Upper lobe of left lung (tissue), 6 donors: ENCODE measurements around the gene XIRP2. TPM values are rescaled to one million over a fixed set of nuclear protein-coding genes. Genes with fewer than 3 reads are reported as not detected.
"Not testable (repeated sequence)": the region's sequence is repeated elsewhere in the genome, so short reads cannot be mapped to it uniquely, and the experiment has no call there.

Experiments used
- ATAC-seq, 2 donors: fragments of 200-7000 bp; cut with Tn5 transposase; one replicate each; pipeline ENCODE4 v1.9.1; 2022; ENCODE audit warnings: mild to moderate bottlenecking in 2 of 2, moderate library complexity in 2 of 2; ENCODE audit not compliant: low FRiP score in 2 of 2
- DNase-seq, 2 donors: peaks; one replicate each; pipeline ENCODE4 v3.0.0-alpha.2; 2019 to 2020
- H3K27ac ChIP-seq, 4 donors: fragments of 200-600 bp; sonication (generic); one replicate each; pipeline ENCODE4 v1.5.1; 2016 to 2019
- H3K27me3 ChIP-seq, 4 donors: fragments of 200-600 bp; sonication (generic); one replicate each; pipeline ENCODE4 v1.5.1; 2017 to 2019
- H3K36me3 ChIP-seq, 4 donors: fragments of 200-600 bp; sonication (generic); one replicate each; pipeline ENCODE4 v1.5.1; 2016 to 2019
- H3K4me1 ChIP-seq, 4 donors: fragments of 200-600 bp; sonication (generic); one replicate each; pipeline ENCODE4 v1.5.1; 2018 to 2019
- H3K4me3 ChIP-seq, 4 donors: fragments of 200-600 bp; sonication (generic); one replicate each; pipeline ENCODE4 v1.5.1; 2017 to 2019; ENCODE audit warnings: mild to moderate bottlenecking in 2 of 4, moderate library complexity in 1 of 4
- H3K9me3 ChIP-seq, 4 donors: fragments of 200-600 bp; sonication (generic); one replicate each; pipeline ENCODE4 v1.5.1; 2018 to 2019
- EP300 ChIP-seq, 4 donors: sonication (generic); formaldehyde crosslinking; IDR thresholded peaks; one replicate each; pipeline ENCODE4 v1.5.1; 2017; ENCODE audit warnings: antibody characterized with exemption in 4 of 4, control low read depth in 2 of 4
- POLR2A ChIP-seq, 4 donors: fragments of 450-650 bp; IDR thresholded peaks; one replicate each; pipeline ENCODE4 v1.5.1; 2016 to 2017; ENCODE audit warnings: antibody characterized with exemption in 4 of 4, mild to moderate bottlenecking in 2 of 4
- POLR2AphosphoS5 ChIP-seq, 2 donors: sonication (generic); formaldehyde crosslinking; IDR thresholded peaks; one replicate each; pipeline ENCODE4 v1.5.1; 2017; ENCODE audit warnings: antibody characterized with exemption in 2 of 2
- WGBS, 2 donors: methylation state at CpG; one replicate each; pipeline ENCODE4 v1.1.5; 2017 to 2018; 5-methylcytosine and 5-hydroxymethylcytosine counted together
- total RNA-seq, 6 donors: library from RNA; depleted of rRNA in 4 of 6; stranded (reverse); fragments of >200 nt in 4 of 6; gene quantifications; one replicate each; pipeline versions ENCODE4 v1.1.0 to v1.2.1, GENCODE V29; 2016 to 2021
- TF ChIP-seq, protein P1 (sequence below), 6 experiments: fragments of 450-650 bp in 4 of 6; fragments of 200-600 bp in 2 of 6; sonication (generic) in 2 of 6; IDR thresholded peaks; one replicate each; pipeline ENCODE4 v1.5.1; 2016 to 2019; ENCODE audit warnings: antibody characterized with exemption in 6 of 6
- donor health status: DM: no; HTN: no; CAD: no; lungs with moderate emphysema.
- donor health status: DM: no; HTN: yes; CAD: no; lungs with severe emphysema.

The XIRP2 gene
- total RNA-seq, 6 donors from 2014 or later = under 0.01 to 0.89 (median 0.33) TPM; not detected in 2

DNA sequence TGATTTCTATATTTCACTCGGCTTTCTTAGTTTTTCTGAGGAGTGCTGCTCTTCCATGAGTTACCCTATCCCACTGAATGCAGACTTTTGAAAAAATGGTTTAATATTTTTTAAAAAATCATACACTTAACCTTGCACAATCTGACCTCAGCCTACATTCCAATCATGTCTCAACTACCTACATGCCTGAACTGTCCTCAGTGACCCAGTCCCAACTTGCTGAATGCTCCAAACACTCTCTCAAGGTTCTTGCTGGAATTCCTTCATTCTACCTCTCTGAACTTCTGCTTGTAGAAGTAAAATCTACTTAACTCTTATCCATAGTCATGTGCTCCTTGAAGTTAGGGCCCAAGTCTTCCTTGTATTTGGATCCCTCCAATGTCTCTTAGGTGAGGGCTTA, 181.6 kb downstream of the XIRP2 start:
- Histone ChIP-seq H3K9me3 (no peaks in the 10 kb centered on the region), H3K27me3 (no peaks in the 10 kb centered on the region), H3K27ac (no peak overlapping the region), H3K4me3 (no peak overlapping the region), H3K4me1 (no peaks in the 10 kb centered on the region), H3K36me3 (no peaks in the 10 kb centered on the region)
- DNase-seq (no peak), ATAC-seq (no peak)
- TF ChIP-seq POLR2AphosphoS5 (IDR thresholded peaks at IDR 0.05) (no peak), EP300 (IDR thresholded peaks at IDR 0.05) (no peak), POLR2A (IDR thresholded peaks at IDR 0.05) (no peak)
- TF ChIP-seq, protein P1, sequence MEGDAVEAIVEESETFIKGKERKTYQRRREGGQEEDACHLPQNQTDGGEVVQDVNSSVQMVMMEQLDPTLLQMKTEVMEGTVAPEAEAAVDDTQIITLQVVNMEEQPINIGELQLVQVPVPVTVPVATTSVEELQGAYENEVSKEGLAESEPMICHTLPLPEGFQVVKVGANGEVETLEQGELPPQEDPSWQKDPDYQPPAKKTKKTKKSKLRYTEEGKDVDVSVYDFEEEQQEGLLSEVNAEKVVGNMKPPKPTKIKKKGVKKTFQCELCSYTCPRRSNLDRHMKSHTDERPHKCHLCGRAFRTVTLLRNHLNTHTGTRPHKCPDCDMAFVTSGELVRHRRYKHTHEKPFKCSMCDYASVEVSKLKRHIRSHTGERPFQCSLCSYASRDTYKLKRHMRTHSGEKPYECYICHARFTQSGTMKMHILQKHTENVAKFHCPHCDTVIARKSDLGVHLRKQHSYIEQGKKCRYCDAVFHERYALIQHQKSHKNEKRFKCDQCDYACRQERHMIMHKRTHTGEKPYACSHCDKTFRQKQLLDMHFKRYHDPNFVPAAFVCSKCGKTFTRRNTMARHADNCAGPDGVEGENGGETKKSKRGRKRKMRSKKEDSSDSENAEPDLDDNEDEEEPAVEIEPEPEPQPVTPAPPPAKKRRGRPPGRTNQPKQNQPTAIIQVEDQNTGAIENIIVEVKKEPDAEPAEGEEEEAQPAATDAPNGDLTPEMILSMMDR (IDR thresholded peaks at IDR 0.05) = no peak
- WGBS, 2 donors = 61 to 67% methylated on average over 1 of the region's 1 CpG

DNA sequence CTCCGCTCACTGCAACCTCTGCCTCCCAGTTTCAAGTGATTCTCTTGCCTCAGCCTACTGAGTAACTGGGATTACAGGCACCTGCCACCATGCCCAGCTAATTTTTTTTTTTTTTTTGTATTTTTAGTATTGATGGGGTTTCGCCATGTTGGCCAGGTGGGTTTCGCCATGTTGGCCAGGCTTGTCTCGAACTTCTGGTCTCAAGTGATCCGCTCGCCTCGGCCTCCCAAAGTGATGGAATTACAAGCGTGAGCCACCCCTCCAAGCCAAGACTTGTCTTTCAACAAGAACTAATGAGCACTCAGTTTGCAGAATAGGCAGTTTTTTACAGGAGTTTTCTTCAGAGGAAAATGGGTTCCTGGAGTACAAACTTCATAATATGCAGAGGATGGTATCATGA, 187.4 kb downstream of the XIRP2 start:
- DNase-seq, H3K36me3 ChIP-seq, H3K4me3 ChIP-seq, H3K27ac ChIP-seq, ATAC-seq, H3K4me1 ChIP-seq, H3K9me3 ChIP-seq, H3K27me3 ChIP-seq: not testable (repeated sequence)
- WGBS, 2 donors = 94 to 97% methylated on average over 8 of the region's 8 CpGs

- H3K4me3 ChIP-seq, H3K27me3 ChIP-seq, H3K27ac ChIP-seq, H3K36me3 ChIP-seq, H3K9me3 ChIP-seq, ATAC-seq, DNase-seq, H3K4me1 ChIP-seq: not testable (repeated sequence)
- 81 to 100% methylated on average over 1 to 3 of the region's 3 CpGs for WGBS, 2 donors
Measured at GRCh38 chr2:167098931-167099330, 210.7 kb downstream of the XIRP2 start.

DNA sequence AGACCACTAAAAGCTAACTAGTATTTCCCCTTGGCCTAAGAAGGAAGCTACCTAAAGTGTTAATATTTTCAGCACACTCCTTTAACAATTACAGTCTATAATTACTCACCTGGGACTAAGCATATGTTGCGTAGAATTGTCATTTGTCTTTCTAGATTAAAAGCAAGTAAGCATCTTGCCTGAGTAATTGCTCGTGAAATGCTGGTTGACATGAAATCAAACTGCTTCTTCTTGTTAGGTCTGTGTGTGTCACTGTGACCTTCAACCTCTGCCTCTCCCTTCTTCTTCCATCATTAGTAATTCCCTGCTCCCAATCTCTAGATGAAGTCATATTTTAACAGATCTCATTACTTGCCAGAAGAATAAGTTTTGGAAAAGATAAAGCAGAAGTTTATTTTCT, 212.2 kb downstream of the XIRP2 start:
- Histone ChIP-seq H3K27ac (no peak overlapping the region), H3K9me3 (no peaks in the 10 kb centered on the region), H3K4me1 (no peaks in the 10 kb centered on the region), H3K27me3 (no peaks in the 10 kb centered on the region), H3K4me3 (no peak overlapping the region), H3K36me3 (no peaks in the 10 kb centered on the region)
- DNase-seq (no peak), ATAC-seq (no peak)
- TF ChIP-seq, protein P1 (IDR thresholded peaks at IDR 0.05) = no peak
- TF ChIP-seq POLR2AphosphoS5 (IDR thresholded peaks at IDR 0.05) (no peak), EP300 (IDR thresholded peaks at IDR 0.05) (no peak), POLR2A (IDR thresholded peaks at IDR 0.05) (no peak)
- WGBS, 2 donors = 80 to 94% methylated on average over 2 of the region's 2 CpGs

DNA sequence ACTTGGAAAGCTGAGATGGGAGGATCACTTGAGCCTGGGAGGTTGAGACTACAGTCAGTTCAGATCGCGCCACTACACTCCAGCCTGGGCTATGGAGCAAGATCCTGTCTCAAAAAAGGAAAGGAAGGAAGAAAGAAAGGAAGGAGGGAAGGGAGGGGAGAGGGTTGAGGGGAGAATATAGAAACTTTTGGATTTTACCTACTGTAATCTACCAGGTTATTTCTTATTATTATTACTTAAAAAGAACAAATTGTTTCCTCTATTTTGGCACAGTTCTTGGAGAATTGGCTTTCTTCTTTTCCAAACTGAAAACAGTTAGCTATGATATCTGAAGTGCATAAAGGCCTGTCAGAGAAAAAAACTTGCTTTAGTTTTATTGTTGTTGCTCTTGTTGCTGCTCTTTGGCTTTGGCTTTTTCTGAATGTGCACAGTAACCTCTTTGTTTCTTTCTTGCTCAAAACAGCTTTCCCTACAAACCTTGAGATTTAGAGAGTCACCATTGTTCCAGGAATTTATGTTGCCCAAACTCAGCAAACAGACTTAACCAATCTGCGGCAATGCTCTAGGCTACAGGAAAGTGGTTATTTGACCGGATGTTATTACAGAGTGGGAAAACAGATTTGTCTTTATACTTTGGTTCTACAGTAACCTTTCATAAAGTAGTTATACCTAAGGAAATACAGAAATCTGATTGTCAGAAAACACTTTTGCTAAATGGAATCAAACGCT, 214.9 kb downstream of the XIRP2 start:
- Histone ChIP-seq H3K4me3 (no peak overlapping the region), H3K36me3 (no peaks in the 10 kb centered on the region), H3K27ac (no peak overlapping the region), H3K9me3 (no peaks in the 10 kb centered on the region), H3K27me3 (no peaks in the 10 kb centered on the region), H3K4me1 (no peaks in the 10 kb centered on the region)
- WGBS, 2 donors = 67 to 71% methylated on average over 5 of the region's 5 CpGs
- DNase-seq (no peak), ATAC-seq (no peak)
- TF ChIP-seq POLR2A (IDR thresholded peaks at IDR 0.05) (no peak), EP300 (IDR thresholded peaks at IDR 0.05) (no peak), POLR2AphosphoS5 (IDR thresholded peaks at IDR 0.05) (no peak)
- TF ChIP-seq, protein P1 (IDR thresholded peaks at IDR 0.05) = no peak

GRCh38 chr2:167103757-167104133, 215.5 kb downstream of the XIRP2 start:
- Histone ChIP-seq H3K4me1 (no peaks in the 10 kb centered on the region), H3K27me3 (no peaks in the 10 kb centered on the region), H3K27ac (no peak overlapping the region), H3K9me3 (no peaks in the 10 kb centered on the region), H3K36me3 (no peaks in the 10 kb centered on the region), H3K4me3 (no peak overlapping the region)
- ATAC-seq = no peak
- DNase-seq = no peak
- no peak for TF ChIP-seq EP300 (IDR thresholded peaks at IDR 0.05)
- TF ChIP-seq POLR2A (IDR thresholded peaks at IDR 0.05) = no peak
- no peak for TF ChIP-seq POLR2AphosphoS5 (IDR thresholded peaks at IDR 0.05)
- TF ChIP-seq, protein P1 (IDR thresholded peaks at IDR 0.05) = no peak
